Gastroesophageal sphincter (tissue), 4 donors: ENCODE results near the gene RAB11FIP3. TPM values are rescaled to one million over a fixed set of nuclear protein-coding genes. Genes with fewer than 3 reads are reported as not detected.

ENCODE experiments used
- ATAC-seq: fragments of 150-250 bp; one replicate; pipeline ENCODE4 v1.9.1; 2016; ENCODE audit warnings: mild to moderate bottlenecking, moderate library complexity
- H3K27ac ChIP-seq, 4 donors: fragments of 200-600 bp; sonication (generic) in 3 of 4; 1 replicate in 3 of 4; 2 replicates in 1 of 4; pipeline ENCODE4 v1.5.1; 2016 to 2019
- H3K27me3 ChIP-seq: fragments of 200-600 bp; sonication (generic); one replicate; pipeline ENCODE4 v1.5.1; 2019
- H3K36me3 ChIP-seq, 2 donors: fragments of 200-600 bp; sonication (generic); one replicate each; pipeline ENCODE4 v1.5.1; 2019; ENCODE audit warnings: control low read depth in 1 of 2
- H3K4me1 ChIP-seq, 3 donors: fragments of 200-600 bp; sonication (generic); 1 replicate in 2 of 3; 2 replicates in 1 of 3; pipeline ENCODE4 v1.5.1; 2016 to 2019; ENCODE audit warnings: control low read depth in 2 of 3
- H3K4me3 ChIP-seq, 2 donors: fragments of 200-600 bp; sonication (generic); one replicate each; pipeline ENCODE4 v1.5.1; 2019; ENCODE audit warnings: mild to moderate bottlenecking in 1 of 2, moderate library complexity in 1 of 2
- H3K9me3 ChIP-seq, 3 donors: fragments of 200-600 bp; sonication (generic); one replicate each; pipeline ENCODE4 v1.5.1; 2017 to 2019; ENCODE audit warnings: control low read depth in 2 of 3
- EP300 ChIP-seq: sonication (generic); formaldehyde crosslinking; IDR thresholded peaks from one replicate; pipeline ENCODE4 v1.6.1; 2017; ENCODE audit warnings: antibody characterized with exemption, mild to moderate bottlenecking
- POLR2A ChIP-seq, 2 donors: fragments of 450-650 bp; IDR thresholded peaks; one replicate each; pipeline ENCODE4 v1.6.1; 2017; ENCODE audit warnings: antibody characterized with exemption in 2 of 2, mild to moderate bottlenecking in 2 of 2, moderate library complexity in 1 of 2
- POLR2AphosphoS5 ChIP-seq: sonication (generic); formaldehyde crosslinking; IDR thresholded peaks from one replicate; pipeline ENCODE4 v1.6.1; 2017; ENCODE audit warnings: antibody characterized with exemption
- WGBS, 2 donors: methylation state at CpG; one replicate each; pipeline ENCODE4 v1.1.5; 2018; ENCODE audit warnings: low coverage in 1 of 2; 5-methylcytosine and 5-hydroxymethylcytosine counted together
- total RNA-seq, 4 donors: library from RNA; depleted of rRNA; stranded (reverse); fragments of >200 nt; gene quantifications; one replicate each; pipeline ENCODE4 v1.1.0, GENCODE V29; 2016
- TF ChIP-seq, protein P1 (sequence below), 4 experiments: fragments of 200-600 bp in 2 of 4; fragments of 450-650 bp in 2 of 4; sonication (generic) in 1 of 4; IDR thresholded peaks; one replicate each; pipeline ENCODE4 v1.5.1; 2017 to 2019; ENCODE audit warnings: antibody characterized with exemption in 4 of 4, mild to moderate bottlenecking in 2 of 4, moderate library complexity in 2 of 4

Gene RAB11FIP3
- total RNA-seq, 4 donors from 2014 or later: 47.4 to 88.9 (median 58.6) TPM

DNA sequence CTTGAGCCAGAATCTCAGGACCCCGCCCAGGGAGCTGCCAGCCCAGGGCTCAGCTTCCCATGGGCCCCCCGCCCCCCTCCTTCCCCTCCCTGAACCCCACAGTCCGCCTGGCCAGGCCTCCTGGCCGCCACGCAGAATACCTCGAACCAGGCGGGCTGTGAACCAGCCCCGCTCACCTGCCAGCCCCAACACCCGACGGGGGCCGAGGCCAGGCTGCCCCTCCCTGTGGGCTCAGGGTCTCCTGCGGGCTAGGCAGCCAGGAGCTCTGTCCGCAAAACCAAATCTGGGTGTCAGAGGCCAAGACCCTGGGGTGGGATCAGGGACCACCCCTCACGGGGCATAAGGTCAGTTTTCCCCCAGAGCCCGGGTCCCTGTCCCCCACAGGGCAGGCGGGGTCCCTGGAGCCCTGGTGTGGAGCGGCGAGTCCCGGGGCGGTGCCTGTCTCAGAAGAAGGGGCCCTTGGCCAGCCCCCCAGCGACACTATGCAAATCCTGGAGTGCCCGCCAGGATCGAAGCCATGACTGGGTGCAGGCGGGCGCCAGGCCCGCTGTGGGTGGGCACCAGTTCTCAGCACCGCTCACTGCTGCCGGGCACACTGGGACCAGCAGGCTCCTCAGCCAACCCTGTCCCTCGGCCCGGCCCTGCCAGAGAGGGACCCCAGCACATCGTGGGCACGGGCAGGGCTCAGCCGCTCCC is 128.3 kb downstream of the RAB11FIP3 start:
- no peak overlapping the region for H3K27ac ChIP-seq
- H3K36me3 ChIP-seq: peaks cover 0 to 50% of the 10 kb centered on the region in 2 donors
- TF ChIP-seq EP300: no peak
- no peak for TF ChIP-seq POLR2A (IDR thresholded peaks at IDR 0.05)
- TF ChIP-seq, protein P1, sequence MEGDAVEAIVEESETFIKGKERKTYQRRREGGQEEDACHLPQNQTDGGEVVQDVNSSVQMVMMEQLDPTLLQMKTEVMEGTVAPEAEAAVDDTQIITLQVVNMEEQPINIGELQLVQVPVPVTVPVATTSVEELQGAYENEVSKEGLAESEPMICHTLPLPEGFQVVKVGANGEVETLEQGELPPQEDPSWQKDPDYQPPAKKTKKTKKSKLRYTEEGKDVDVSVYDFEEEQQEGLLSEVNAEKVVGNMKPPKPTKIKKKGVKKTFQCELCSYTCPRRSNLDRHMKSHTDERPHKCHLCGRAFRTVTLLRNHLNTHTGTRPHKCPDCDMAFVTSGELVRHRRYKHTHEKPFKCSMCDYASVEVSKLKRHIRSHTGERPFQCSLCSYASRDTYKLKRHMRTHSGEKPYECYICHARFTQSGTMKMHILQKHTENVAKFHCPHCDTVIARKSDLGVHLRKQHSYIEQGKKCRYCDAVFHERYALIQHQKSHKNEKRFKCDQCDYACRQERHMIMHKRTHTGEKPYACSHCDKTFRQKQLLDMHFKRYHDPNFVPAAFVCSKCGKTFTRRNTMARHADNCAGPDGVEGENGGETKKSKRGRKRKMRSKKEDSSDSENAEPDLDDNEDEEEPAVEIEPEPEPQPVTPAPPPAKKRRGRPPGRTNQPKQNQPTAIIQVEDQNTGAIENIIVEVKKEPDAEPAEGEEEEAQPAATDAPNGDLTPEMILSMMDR (IDR thresholded peaks at IDR 0.05): no peak
- TF ChIP-seq POLR2AphosphoS5: no peak
- 73% methylated on average over 3 of the region's 33 CpGs; no CpG with 5 or more reads in 1 of the 2 donors for WGBS, 2 donors
- peaks cover 13% of the 10 kb centered on the region for H3K27me3 ChIP-seq
- peaks cover 0 to under 1% (median 0%) of the 10 kb centered on the region in 3 donors for H3K4me1 ChIP-seq
- ATAC-seq: no peak
- H3K9me3 ChIP-seq: no peaks in the 10 kb centered on the region
- H3K4me3 ChIP-seq: no peak overlapping the region

DNA sequence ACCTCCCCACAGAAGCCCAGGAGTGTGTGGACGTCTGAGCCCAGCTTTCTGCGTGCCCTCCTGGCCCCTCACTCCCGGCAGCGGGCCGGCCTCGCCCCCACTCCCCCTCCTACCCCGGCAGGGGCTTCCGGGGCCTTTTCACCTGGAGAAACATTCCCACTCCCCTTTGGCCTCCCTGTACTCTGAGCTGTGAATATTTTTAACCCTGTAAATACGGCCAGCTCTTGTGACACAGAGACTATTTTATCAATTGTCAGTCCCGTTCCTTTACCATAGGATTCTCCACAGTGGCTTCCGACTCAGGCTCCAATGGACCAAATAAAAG is 128.8 kb downstream of the RAB11FIP3 start:
- H3K27me3 ChIP-seq: peaks cover 18% of the 10 kb centered on the region
- H3K36me3 ChIP-seq: peaks cover 0 to 45% of the 10 kb centered on the region in 2 donors
- no peak for ATAC-seq
- WGBS, 2 donors: 70 to 72% methylated on average over 2 to 8 of the region's 11 CpGs
- no peak overlapping the region for H3K4me3 ChIP-seq
- no peaks in the 10 kb centered on the region for H3K9me3 ChIP-seq
- H3K27ac ChIP-seq: no peak overlapping the region
- H3K4me1 ChIP-seq: peaks cover 0 to 6% (median 0%) of the 10 kb centered on the region in 3 donors
- TF ChIP-seq EP300 (no peak), POLR2A (IDR thresholded peaks at IDR 0.05) (no peak), POLR2AphosphoS5 (no peak)
- TF ChIP-seq, protein P1 (IDR thresholded peaks at IDR 0.05): no peak

DNA sequence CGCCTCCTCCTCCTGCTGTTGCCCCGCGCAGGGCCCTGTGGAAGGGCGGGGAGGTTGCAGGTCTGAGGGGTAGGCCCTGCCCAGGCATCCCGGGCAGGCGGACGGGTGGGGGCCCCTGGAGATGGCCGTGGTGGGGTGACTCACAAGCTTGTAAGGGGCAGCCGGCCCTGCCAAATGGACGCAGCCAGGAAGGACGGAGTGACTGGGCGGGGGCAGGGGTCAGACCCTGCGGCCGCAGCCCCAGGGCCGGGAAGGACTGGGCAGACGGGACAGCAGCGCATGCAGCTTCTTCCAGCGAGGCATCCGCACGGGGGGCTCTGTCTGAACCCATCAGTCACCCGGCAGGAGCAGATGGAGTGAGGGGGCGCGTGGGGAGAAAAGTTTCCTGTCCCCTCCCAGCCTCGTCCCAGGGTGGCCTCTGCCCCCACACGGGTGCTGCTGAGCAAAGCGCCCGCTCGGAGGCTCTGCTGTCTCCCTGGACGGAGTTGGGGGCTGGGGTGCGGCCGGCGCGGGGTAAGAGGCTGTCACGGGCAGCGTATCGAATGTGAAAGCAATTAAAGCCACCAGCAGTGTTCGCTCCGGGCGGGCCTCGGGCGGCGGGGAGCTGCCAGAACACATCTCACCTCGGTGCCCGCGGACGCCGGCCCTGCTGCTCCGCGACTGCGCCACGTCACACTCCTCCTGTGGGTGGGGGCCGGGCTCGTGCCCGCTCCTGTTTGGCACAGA is 129.4 kb downstream of the RAB11FIP3 start:
- H3K4me1 ChIP-seq: peaks cover 0 to 11% (median 4%) of the 10 kb centered on the region in 3 donors
- H3K4me3 ChIP-seq: peak overlapping the region in 1 of 2 donors; percentile 7
- no peak for TF ChIP-seq POLR2AphosphoS5
- TF ChIP-seq EP300: no peak
- TF ChIP-seq POLR2A (IDR thresholded peaks at IDR 0.05): no peak
- TF ChIP-seq, protein P1 (IDR thresholded peaks at IDR 0.05): no peak
- 70 to 100% methylated on average over 1 to 2 of the region's 54 CpGs for WGBS, 2 donors
- no peak for ATAC-seq
- peaks cover 23% of the 10 kb centered on the region for H3K27me3 ChIP-seq
- no peak overlapping the region for H3K27ac ChIP-seq
- peaks cover 0 to 39% of the 10 kb centered on the region in 2 donors for H3K36me3 ChIP-seq
- H3K9me3 ChIP-seq: no peaks in the 10 kb centered on the region

DNA sequence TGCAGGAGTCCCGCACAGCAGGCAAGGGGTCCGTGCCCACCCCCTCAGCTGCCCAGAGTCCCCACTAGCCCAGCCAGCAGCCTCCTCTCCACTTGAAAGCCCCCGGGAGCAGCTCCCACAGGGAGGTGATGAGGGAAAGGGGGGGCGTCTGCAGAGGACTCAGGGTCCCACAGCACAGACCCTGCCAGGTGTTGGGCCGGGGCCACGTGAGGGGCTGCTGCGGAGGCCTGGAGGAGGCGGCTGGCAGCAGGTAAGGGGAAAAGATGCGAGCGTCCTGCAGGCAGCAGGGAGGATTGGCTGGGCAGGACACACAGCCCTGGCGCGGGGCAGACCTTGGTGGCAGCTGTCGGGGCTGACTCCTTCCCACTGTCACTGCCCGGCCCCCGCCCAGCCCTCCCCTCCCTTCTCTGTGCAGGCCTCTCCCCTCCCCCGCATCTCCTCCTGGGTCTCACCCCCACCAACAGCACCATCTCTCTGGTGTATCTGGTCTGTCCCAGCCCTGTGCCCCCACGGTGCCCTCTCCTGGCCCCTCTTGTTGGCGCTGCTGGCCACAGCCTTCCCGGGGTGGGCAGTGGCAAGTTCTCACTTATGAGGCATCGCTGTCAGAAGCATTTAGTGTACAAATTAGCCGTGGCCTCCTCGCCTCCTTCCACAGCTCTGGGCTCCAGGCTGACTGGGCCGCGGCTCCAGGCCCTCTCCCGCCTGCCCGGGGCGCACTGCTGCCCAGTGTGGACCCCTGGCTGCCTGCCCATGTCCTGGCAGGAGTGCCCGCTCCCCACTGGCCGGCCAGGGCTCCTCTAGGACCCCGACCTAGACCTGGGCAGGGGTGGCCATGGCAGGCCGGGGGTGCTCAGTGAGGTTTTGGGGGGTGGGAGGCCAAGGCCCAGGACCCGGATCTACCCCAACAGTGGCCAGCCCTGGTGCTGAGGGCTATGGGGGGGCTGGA is 130.4 kb downstream of the RAB11FIP3 start:
- no peak overlapping the region for H3K4me3 ChIP-seq

More for the DNA sequence above, 130.4 kb downstream of the RAB11FIP3 start:
- no peak for TF ChIP-seq POLR2AphosphoS5
- TF ChIP-seq, protein P1 (IDR thresholded peaks at IDR 0.05): no peak
- TF ChIP-seq POLR2A (IDR thresholded peaks at IDR 0.05): no peak
- TF ChIP-seq EP300: no peak
- no peak for ATAC-seq
- no peak overlapping the region for H3K27ac ChIP-seq
- peaks cover 0 to 32% of the 10 kb centered on the region in 2 donors for H3K36me3 ChIP-seq
- 87% methylated on average over 3 of the region's 32 CpGs; no CpG with 5 or more reads in 1 of the 2 donors for WGBS, 2 donors
- H3K27me3 ChIP-seq: peaks cover 33% of the 10 kb centered on the region
- no peaks in the 10 kb centered on the region for H3K9me3 ChIP-seq
- H3K4me1 ChIP-seq: peaks cover 0 to 21% (median 5%) of the 10 kb centered on the region in 3 donors
